ENCODE results near the gene CAMK4.

CAMK4 gene

DNA sequence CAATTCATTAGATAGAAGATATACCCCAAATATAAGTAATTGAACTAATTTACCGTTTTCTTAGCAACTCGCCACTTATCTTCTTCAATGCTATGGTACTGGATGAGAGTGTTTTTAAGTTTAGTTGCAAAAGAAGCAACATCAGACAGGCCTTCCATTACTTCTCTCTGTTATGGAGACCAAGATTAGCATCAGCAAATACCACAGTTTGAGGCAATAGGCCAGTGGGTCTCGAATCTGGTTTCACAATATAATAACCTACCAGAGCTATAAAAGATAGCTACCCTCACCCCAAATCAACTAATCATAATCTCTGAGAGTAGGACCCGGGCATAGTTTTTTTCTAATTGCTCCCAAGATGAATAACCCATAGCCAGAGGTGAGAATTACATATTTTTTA, 283.1 kb downstream of the CAMK4 start:
- DNase-seq (ENCODE audit: low read depth in 1 of 2, low spot score in 1 of 2) = no peak
- TF ChIP-seq, protein P1, sequence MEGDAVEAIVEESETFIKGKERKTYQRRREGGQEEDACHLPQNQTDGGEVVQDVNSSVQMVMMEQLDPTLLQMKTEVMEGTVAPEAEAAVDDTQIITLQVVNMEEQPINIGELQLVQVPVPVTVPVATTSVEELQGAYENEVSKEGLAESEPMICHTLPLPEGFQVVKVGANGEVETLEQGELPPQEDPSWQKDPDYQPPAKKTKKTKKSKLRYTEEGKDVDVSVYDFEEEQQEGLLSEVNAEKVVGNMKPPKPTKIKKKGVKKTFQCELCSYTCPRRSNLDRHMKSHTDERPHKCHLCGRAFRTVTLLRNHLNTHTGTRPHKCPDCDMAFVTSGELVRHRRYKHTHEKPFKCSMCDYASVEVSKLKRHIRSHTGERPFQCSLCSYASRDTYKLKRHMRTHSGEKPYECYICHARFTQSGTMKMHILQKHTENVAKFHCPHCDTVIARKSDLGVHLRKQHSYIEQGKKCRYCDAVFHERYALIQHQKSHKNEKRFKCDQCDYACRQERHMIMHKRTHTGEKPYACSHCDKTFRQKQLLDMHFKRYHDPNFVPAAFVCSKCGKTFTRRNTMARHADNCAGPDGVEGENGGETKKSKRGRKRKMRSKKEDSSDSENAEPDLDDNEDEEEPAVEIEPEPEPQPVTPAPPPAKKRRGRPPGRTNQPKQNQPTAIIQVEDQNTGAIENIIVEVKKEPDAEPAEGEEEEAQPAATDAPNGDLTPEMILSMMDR (IDR thresholded peaks at IDR 0.05; ENCODE audit: insufficient read depth, low read length) = no peak
- no peak for TF ChIP-seq GABPA (IDR thresholded peaks at IDR 0.05; ENCODE audit: low read depth)
- TF ChIP-seq SPI1 (IDR thresholded peaks at IDR 0.05; ENCODE audit: borderline replicate concordance, low read depth) = no peak
- TF ChIP-seq, protein P2, sequence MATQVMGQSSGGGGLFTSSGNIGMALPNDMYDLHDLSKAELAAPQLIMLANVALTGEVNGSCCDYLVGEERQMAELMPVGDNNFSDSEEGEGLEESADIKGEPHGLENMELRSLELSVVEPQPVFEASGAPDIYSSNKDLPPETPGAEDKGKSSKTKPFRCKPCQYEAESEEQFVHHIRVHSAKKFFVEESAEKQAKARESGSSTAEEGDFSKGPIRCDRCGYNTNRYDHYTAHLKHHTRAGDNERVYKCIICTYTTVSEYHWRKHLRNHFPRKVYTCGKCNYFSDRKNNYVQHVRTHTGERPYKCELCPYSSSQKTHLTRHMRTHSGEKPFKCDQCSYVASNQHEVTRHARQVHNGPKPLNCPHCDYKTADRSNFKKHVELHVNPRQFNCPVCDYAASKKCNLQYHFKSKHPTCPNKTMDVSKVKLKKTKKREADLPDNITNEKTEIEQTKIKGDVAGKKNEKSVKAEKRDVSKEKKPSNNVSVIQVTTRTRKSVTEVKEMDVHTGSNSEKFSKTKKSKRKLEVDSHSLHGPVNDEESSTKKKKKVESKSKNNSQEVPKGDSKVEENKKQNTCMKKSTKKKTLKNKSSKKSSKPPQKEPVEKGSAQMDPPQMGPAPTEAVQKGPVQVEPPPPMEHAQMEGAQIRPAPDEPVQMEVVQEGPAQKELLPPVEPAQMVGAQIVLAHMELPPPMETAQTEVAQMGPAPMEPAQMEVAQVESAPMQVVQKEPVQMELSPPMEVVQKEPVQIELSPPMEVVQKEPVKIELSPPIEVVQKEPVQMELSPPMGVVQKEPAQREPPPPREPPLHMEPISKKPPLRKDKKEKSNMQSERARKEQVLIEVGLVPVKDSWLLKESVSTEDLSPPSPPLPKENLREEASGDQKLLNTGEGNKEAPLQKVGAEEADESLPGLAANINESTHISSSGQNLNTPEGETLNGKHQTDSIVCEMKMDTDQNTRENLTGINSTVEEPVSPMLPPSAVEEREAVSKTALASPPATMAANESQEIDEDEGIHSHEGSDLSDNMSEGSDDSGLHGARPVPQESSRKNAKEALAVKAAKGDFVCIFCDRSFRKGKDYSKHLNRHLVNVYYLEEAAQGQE (IDR thresholded peaks at IDR 0.05; ENCODE audit: insufficient replicate concordance, low read depth) = no peak
- no peak for TF ChIP-seq POLR2AphosphoS5 (IDR thresholded peaks at IDR 0.05; ENCODE audit: low read depth)
- Histone ChIP-seq H3K4me3 (replicated peaks; ENCODE audit: insufficient read depth, low read length) (no peak overlapping the region), H3K27me3 (ENCODE audit: insufficient read depth, poor library complexity, severe bottlenecking) (no peaks in the 10 kb centered on the region), H3K27ac (replicated peaks) (no peak overlapping the region)

DNA sequence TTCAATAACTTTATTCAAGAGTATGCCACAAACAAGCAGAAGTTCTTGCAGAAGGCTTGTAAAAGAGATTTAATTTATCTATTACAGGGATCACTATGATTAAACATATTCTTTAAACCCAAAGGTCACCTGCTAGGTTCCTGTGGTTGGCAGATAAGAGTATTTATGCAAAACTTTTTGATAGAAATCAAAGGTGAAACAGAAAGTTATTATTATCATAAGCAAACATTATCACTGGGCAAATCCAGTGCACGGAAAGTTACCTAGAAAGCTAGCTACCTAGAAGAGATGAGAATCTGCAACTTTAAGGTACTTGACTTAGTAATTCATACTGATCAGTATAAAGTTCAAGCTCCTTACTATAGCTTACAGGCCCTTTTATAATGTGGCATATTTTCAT, 284.9 kb downstream of the CAMK4 start:
- no peak for DNase-seq (ENCODE audit: low read depth in 1 of 2, low spot score in 1 of 2)
- Histone ChIP-seq H3K27ac (replicated peaks) (no peak overlapping the region), H3K27me3 (ENCODE audit: insufficient read depth, poor library complexity, severe bottlenecking) (no peaks in the 10 kb centered on the region), H3K4me3 (replicated peaks; ENCODE audit: insufficient read depth, low read length) (no peak overlapping the region)
- TF ChIP-seq SPI1 (IDR thresholded peaks at IDR 0.05; ENCODE audit: borderline replicate concordance, low read depth) = no peak
- TF ChIP-seq POLR2AphosphoS5 (IDR thresholded peaks at IDR 0.05; ENCODE audit: low read depth) = no peak
- TF ChIP-seq, protein P1 (IDR thresholded peaks at IDR 0.05; ENCODE audit: insufficient read depth, low read length) = no peak
- no peak for TF ChIP-seq GABPA (IDR thresholded peaks at IDR 0.05; ENCODE audit: low read depth)
- TF ChIP-seq, protein P2 (IDR thresholded peaks at IDR 0.05; ENCODE audit: insufficient replicate concordance, low read depth) = no peak

DNA sequence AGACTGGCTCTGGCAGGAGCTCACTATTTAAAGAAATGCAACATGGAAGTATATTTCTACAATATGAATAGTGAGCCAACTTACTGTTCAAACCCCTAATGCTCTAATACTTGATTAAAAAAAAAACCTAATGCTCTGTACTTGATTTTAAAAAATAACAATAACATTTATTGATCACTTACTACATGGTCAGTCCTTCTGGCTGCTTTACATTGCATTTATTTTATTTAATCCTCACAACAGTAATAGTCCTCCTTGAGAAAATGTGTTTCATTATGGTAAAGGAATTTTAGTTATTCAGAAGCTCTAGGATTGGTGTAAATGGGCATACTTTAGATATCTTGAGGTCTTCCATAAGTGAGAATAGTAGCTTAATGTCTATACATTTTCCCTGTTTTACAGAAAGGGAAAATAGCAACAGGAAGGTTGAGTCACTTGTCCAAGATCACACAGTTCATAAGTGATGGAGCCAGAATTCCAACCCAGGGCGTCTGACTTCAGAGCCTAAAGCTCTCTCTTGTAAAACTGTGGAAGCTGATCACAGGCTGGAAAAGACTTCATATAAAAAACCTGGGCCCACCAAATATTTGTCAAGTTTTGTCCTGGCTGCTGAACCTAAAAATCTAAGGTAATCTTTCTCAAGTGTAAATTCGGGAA, 287.1 kb downstream of the CAMK4 start:
- Histone ChIP-seq H3K27me3 (ENCODE audit: insufficient read depth, poor library complexity, severe bottlenecking) (no peaks in the 10 kb centered on the region), H3K4me3 (replicated peaks; ENCODE audit: insufficient read depth, low read length) (peak overlapping the region; percentile 70), H3K27ac (replicated peaks) (no peak overlapping the region)
- DNase-seq (ENCODE audit: low read depth in 1 of 2, low spot score in 1 of 2) = no peak
- no peak for TF ChIP-seq GABPA (IDR thresholded peaks at IDR 0.05; ENCODE audit: low read depth)
- TF ChIP-seq, protein P1 (IDR thresholded peaks at IDR 0.05; ENCODE audit: insufficient read depth, low read length) = no peak

Measured in HL-60 (cell line).